Retinal pigment epithelial cell (primary cell): Measurements from ENCODE around the gene IFIT3.

ENCODE experiments used
- DNase-seq: peaks from one replicate; pipeline ENCODE4 v3.0.0-alpha.2; 2010; ENCODE audit warnings: low read depth
- H3K4me3 ChIP-seq: 2 replicates; pipeline ENCODE4 v1.5.1; 2011; ENCODE audit warnings: mild to moderate bottlenecking, low read length, control low read depth, moderate library complexity
- CTCF ChIP-seq: conservative IDR thresholded peaks from 2 replicates; pipeline ENCODE4 v1.5.1; 2011; ENCODE audit warnings: low read depth, low read length, control low read depth, inconsistent platforms

Gene IFIT3

GRCh38 chr10:89364531-89364930 is 36.7 kb downstream of the IFIT3 start:
- H3K4me3 ChIP-seq = no peak overlapping the region
- DNase-seq = no peak
- no peak for TF ChIP-seq CTCF

- no peak for TF ChIP-seq CTCF
- no peak for DNase-seq
- H3K4me3 ChIP-seq = no peak overlapping the region
These were observed 39.7 kb downstream of the IFIT3 start for GRCh38 chr10:89367529-89367928.

GRCh38 chr10:89368129-89368528 is 40.3 kb downstream of the IFIT3 start:
- H3K4me3 ChIP-seq = no peak overlapping the region
- DNase-seq = no peak
- TF ChIP-seq CTCF = no peak

GRCh38 chr10:89369156-89370105 is 41.6 kb downstream of the IFIT3 start:
- peak; percentile 65 for TF ChIP-seq CTCF
- no peak for DNase-seq
- H3K4me3 ChIP-seq = no peak overlapping the region

GRCh38 chr10:89371079-89371478 is 43.3 kb downstream of the IFIT3 start:
- TF ChIP-seq CTCF = no peak
- H3K4me3 ChIP-seq = no peak overlapping the region
- DNase-seq = no peak

- no peak for TF ChIP-seq CTCF
- no peak overlapping the region for H3K4me3 ChIP-seq
- no peak for DNase-seq
These were observed 44.2 kb downstream of the IFIT3 start for GRCh38 chr10:89371987-89372386.

GRCh38 chr10:89373916-89374711 is 46.3 kb downstream of the IFIT3 start:
- H3K4me3 ChIP-seq = no peak overlapping the region
- no peak for TF ChIP-seq CTCF
- DNase-seq = peak; percentile 87
